GM12878 (cell line): ENCODE results near the gene AKT3. TPM values are rescaled to one million over a fixed set of nuclear protein-coding genes. Genes with fewer than 3 reads are reported as not detected.

Experiments
- ATAC-seq: fragments of 200-7000 bp; cut with Tn5 transposase; 3 replicates; pipeline ENCODE4 v1.9.1; 2020; ENCODE audit warnings: mild to moderate bottlenecking, moderate library complexity
- BruUV-seq: library from RNA; stranded (reverse); fragments of 400-500 nt; replicated peaks from 2 replicates; lab custom pipeline; 2021; lab: Mats Ljungman, UMichigan
- CTCF ChIA-PET: fragments of 300-600 bp; sonication (Branson Sonifier 250); formaldehyde crosslinking; extraction: SDS; loops from one replicate; lab custom pipeline; 2021; ENCODE audit warnings: inconsistent platforms; lab: Yijun Ruan, JAX
- POLR2A ChIA-PET: fragments of 350-600 bp; formaldehyde crosslinking; extraction: SDS; loops from one replicate; lab custom pipeline; 2021; ENCODE audit warnings: inconsistent platforms; lab: Charles Lee
- RAD21 ChIA-PET: fragments of 300-600 bp; sonication (Branson Sonifier 250); formaldehyde crosslinking; loops from one replicate; lab custom pipeline; 2023; ENCODE audit warnings: antibody characterized with exemption; ENCODE audit not compliant: unreplicated experiment; lab: Charles Lee
- SMC1A ChIA-PET: fragments of 300-600 bp; sonication (Branson Sonifier 250); formaldehyde crosslinking; loops from one replicate; lab custom pipeline; 2023; ENCODE audit not compliant: unreplicated experiment, uncharacterized antibody; lab: Charles Lee
- DNase-seq: peaks from one replicate; pipeline ENCODE4 v3.0.0-alpha.2; 2011; ENCODE audit warnings: low read depth, low spot score
- FAIRE-seq: peaks from 3 replicates; lab custom pipeline; 2011; peaks lifted over from hg19 to GRCh38; lab: Jason Lieb, UNC
- H2AFZ ChIP-seq: 2 replicates; pipeline ENCODE4 v1.6.0; 2011; ENCODE audit warnings: low read depth, low read length, control low read depth; ENCODE audit not compliant: control insufficient read depth
- H3K27ac ChIP-seq: 2 replicates; pipeline ENCODE4 v1.5.1; 2011; ENCODE audit warnings: control low read depth; ENCODE audit not compliant: control insufficient read depth, insufficient read depth
- H3K27me3 ChIP-seq, 2 experiments: replicated peaks in 1 of 2; 2 replicates each; pipeline versions ENCODE4 v1.6.0 to v1.6.1; 2011; ENCODE audit warnings: low read length in 1 of 2; ENCODE audit not compliant: control insufficient read depth in 2 of 2, insufficient read depth in 2 of 2
- H3K36me3 ChIP-seq, 2 experiments: 2 replicates each; pipeline ENCODE4 v1.5.1; 2011; ENCODE audit warnings: low read length in 1 of 2; ENCODE audit not compliant: control insufficient read depth in 2 of 2, insufficient read depth in 2 of 2
- H3K4me1 ChIP-seq: 2 replicates; pipeline ENCODE4 v1.6.1; 2011; ENCODE audit warnings: mild to moderate bottlenecking, low read length, moderate library complexity, mixed read lengths; ENCODE audit not compliant: control insufficient read depth, insufficient read depth
- H3K4me2 ChIP-seq: 2 replicates; pipeline ENCODE4 v1.6.0; 2011; ENCODE audit warnings: control low read depth; ENCODE audit not compliant: control insufficient read depth, insufficient read depth
- H3K4me3 ChIP-seq: fragments of 200-600 bp; sonication (generic); 2 replicates; pipeline ENCODE4 v1.5.1; 2016
- H3K79me2 ChIP-seq: 2 replicates; pipeline ENCODE4 v1.6.0; 2011; ENCODE audit warnings: low read length; ENCODE audit not compliant: control insufficient read depth, insufficient read depth
- H3K9ac ChIP-seq: 2 replicates; pipeline ENCODE4 v1.8.0; 2011; ENCODE audit warnings: low read length, control low read depth, mixed read lengths; ENCODE audit not compliant: control insufficient read depth, insufficient read depth
- H3K9me3 ChIP-seq: replicated peaks from 3 replicates; pipeline ENCODE4 v1.5.1; 2011; ENCODE audit warnings: mild to moderate bottlenecking, low read length; ENCODE audit not compliant: control insufficient read depth, insufficient read depth
- H4K20me1 ChIP-seq: 2 replicates; pipeline ENCODE4 v1.6.0; 2011; ENCODE audit not compliant: control insufficient read depth, insufficient read depth
- BCLAF1 ChIP-seq: fragments of 450-650 bp; IDR thresholded peaks from 2 replicates; pipeline ENCODE4 v1.6.1; 2017; ENCODE audit warnings: antibody characterized with exemption, mild to moderate bottlenecking, moderate library complexity
- E2F4 ChIP-seq: IDR thresholded peaks from 2 replicates; pipeline ENCODE4 v1.6.1; 2012; ENCODE audit warnings: low read depth, low read length, improper control_type of control experiment
- EP300 ChIP-seq, 2 experiments: fragments of 150-350 bp in 1 of 2; IDR thresholded peaks; 2 replicates each; pipeline ENCODE4 v1.6.1; 2011 to 2012; ENCODE audit warnings: low read depth in 2 of 2, low read length in 2 of 2, borderline replicate concordance in 1 of 2, improper control_type of control experiment in 1 of 2, inconsistent platforms in 1 of 2; ENCODE audit not compliant: control insufficient read depth in 1 of 2
- HDAC2 ChIP-seq: fragments of 200-600 bp; sonication (generic); IDR thresholded peaks from 2 replicates; pipeline ENCODE4 v1.6.1; 2017
- IRF4 ChIP-seq: IDR thresholded peaks from 2 replicates; pipeline ENCODE4 v1.6.1; 2011; ENCODE audit warnings: low read depth, low read length
- JUNB ChIP-seq: IDR thresholded peaks from 2 replicates; pipeline ENCODE4 v1.6.1; 2016; ENCODE audit warnings: antibody characterized with exemption, mild to moderate bottlenecking
- KDM1A ChIP-seq: fragments of 200-600 bp; sonication (generic); IDR thresholded peaks from 2 replicates; pipeline ENCODE4 v1.6.1; 2016; ENCODE audit warnings: borderline replicate concordance
- LARP7 ChIP-seq: fragments of 450-650 bp; IDR thresholded peaks from 2 replicates; pipeline ENCODE4 v1.6.1; 2017; ENCODE audit warnings: mild to moderate bottlenecking
- NRF1 ChIP-seq: conservative IDR thresholded peaks from 2 replicates; pipeline ENCODE4 v1.6.1; 2011; ENCODE audit warnings: mild to moderate bottlenecking, low read depth, low read length, improper control_type of control experiment
- SMAD1 ChIP-seq: fragments of 450-650 bp; IDR thresholded peaks from 2 replicates; pipeline ENCODE4 v1.6.1; 2018; ENCODE audit warnings: mild to moderate bottlenecking, low read depth; ENCODE audit not compliant: partially characterized antibody
- SUZ12 ChIP-seq: fragments of 200-600 bp; sonication (generic); IDR thresholded peaks from one replicate; pipeline ENCODE4 v1.6.1; 2018; ENCODE audit warnings: antibody characterized with exemption, mild to moderate bottlenecking; ENCODE audit not compliant: unreplicated experiment
- WRNIP1 ChIP-seq: IDR thresholded peaks from 2 replicates; pipeline ENCODE4 v1.6.1; 2011; ENCODE audit warnings: low read depth, low read length, improper control_type of control experiment, borderline replicate concordance
- ZNF24 ChIP-seq: fragments of 450-650 bp; IDR thresholded peaks from 2 replicates; pipeline ENCODE4 v1.6.1; 2017; ENCODE audit warnings: antibody characterized with exemption, mild to moderate bottlenecking
- WGBS: methylation state at CpG from one replicate; pipeline ENCODE4 v1.1.6; 2016; ENCODE audit warnings: low lambda C conversion rate; ENCODE audit not compliant: insufficient replicate concordance, insufficient coverage; ENCODE audit errors: missing lambda C conversion rate; 5-methylcytosine and 5-hydroxymethylcytosine counted together
- in situ Hi-C: fragments of 300-500 bp; cut with MboI; formaldehyde crosslinking; loops from 9 replicates; pipeline ENCODE4 v1.14.3; 2018; ENCODE audit warnings: mixed read lengths
- intact Hi-C: fragments of 100-400 bp; cut with micrococcal nuclease; formaldehyde crosslinking; loops from one replicate; pipeline ENCODE4 v1.14.2; 2022; ENCODE audit not compliant: unreplicated experiment
- polyA plus RNA-seq, 11 experiments: library from polyadenylated mRNA; depleted of rRNA in 4 of 11; unstranded in 6 of 11; stranded (reverse) in 5 of 11; fragments of >200 nt; fragmentation: Nextera tagmentation in 4 of 11; fragmentation: Illumina TruSeq in 1 of 11; extraction: Ambion mirVana in 4 of 11; extraction: Trizol in 1 of 11; gene quantifications; 1 replicate in 1 of 11; 2 replicates in 10 of 11; pipeline versions ENCODE4 v1.2.1 to v1.2.3, GENCODE V29; 2011 to 2016; ENCODE audit warnings: inconsistent platforms in 2 of 11, missing spikeins in 2 of 11, low read depth in 1 of 11
- total RNA-seq, 4 experiments: library from RNA; depleted of rRNA in 3 of 4; stranded (reverse); fragments of >200 nt in 3 of 4; fragmentation: Illumina TruSeq in 1 of 4; extraction: Trizol in 1 of 4; gene quantifications; 2 replicates each; pipeline versions ENCODE4 v1.2.1 to v1.2.3, GENCODE V29; 2013 to 2021
- TF ChIP-seq, protein P1 (sequence below): fragments of 150-350 bp; IDR thresholded peaks from 2 replicates; pipeline ENCODE4 v1.6.1; 2014; ENCODE audit warnings: mild to moderate bottlenecking, low read depth, low read length
- TF ChIP-seq, protein P2 (sequence below): fragments of 450-650 bp; formaldehyde crosslinking; IDR thresholded peaks from 2 replicates; pipeline ENCODE4 v1.5.0; 2022; ENCODE audit warnings: mild to moderate bottlenecking, missing genetic modification characterization

Gene AKT3
- total and polyA plus RNA-seq, 10 of the 15 experiments (the other 5 are each of a cell fraction or from before 2014, with no cell fraction given), result 0.03 to 0.56 (median 0.19) TPM

- H3K27me3 ChIP-seq, result no peaks in the 10 kb centered on the region
- FAIRE-seq (no peak), ATAC-seq (no peak), DNase-seq (no peak)
- intact Hi-C loops (no loop called here), in situ Hi-C loops (loop anchor here (10.0 kb wide), 1 partner anchor 398 kb away; no protein-coding TSS in a partner anchor)
- no peaks in the 10 kb centered on the region for H4K20me1 ChIP-seq
- H3K9me3 ChIP-seq, result no peaks in the 10 kb centered on the region
- no peak overlapping the region for H3K4me3 ChIP-seq
- no peak overlapping the region for H3K4me2 ChIP-seq
- H3K36me3 ChIP-seq, result no peaks in the 10 kb centered on the region
- no peak overlapping the region for H3K27ac ChIP-seq
- ChIA-PET CTCF (interaction anchor here (2.3 kb wide), 1 partner anchor 30 kb away, joined by 8 read pairs; no protein-coding TSS in a partner anchor), SMC1A (interaction anchor here (0.8 kb wide), 1 partner anchor 32 kb away, joined by 3 read pairs; no protein-coding TSS in a partner anchor), POLR2A (no interaction called here), RAD21 (interaction anchor here (0.6 kb wide), 1 partner anchor 94 kb away, joined by 3 read pairs; no protein-coding TSS in a partner anchor)
- 68% methylated on average over 4 of the region's 4 CpGs for WGBS
- BruUV-seq, result no TSS peak
- H2AFZ ChIP-seq, result no peak overlapping the region
- H3K79me2 ChIP-seq, result no peaks in the 10 kb centered on the region
- H3K9ac ChIP-seq, result no peak overlapping the region
- H3K4me1 ChIP-seq, result no peaks in the 10 kb centered on the region
- TF ChIP-seq WRNIP1, result no peak
- TF ChIP-seq EP300 (IDR thresholded peaks at IDR 0.05; ENCODE audit: borderline replicate concordance in 1 of 2, control insufficient read depth in 1 of 2, low read depth in 2 of 2, low read length in 2 of 2), result no peak
- TF ChIP-seq SMAD1, result no peak
- no peak for TF ChIP-seq IRF4
- no peak for TF ChIP-seq ZNF24
- TF ChIP-seq JUNB, result no peak
- TF ChIP-seq, protein P1, sequence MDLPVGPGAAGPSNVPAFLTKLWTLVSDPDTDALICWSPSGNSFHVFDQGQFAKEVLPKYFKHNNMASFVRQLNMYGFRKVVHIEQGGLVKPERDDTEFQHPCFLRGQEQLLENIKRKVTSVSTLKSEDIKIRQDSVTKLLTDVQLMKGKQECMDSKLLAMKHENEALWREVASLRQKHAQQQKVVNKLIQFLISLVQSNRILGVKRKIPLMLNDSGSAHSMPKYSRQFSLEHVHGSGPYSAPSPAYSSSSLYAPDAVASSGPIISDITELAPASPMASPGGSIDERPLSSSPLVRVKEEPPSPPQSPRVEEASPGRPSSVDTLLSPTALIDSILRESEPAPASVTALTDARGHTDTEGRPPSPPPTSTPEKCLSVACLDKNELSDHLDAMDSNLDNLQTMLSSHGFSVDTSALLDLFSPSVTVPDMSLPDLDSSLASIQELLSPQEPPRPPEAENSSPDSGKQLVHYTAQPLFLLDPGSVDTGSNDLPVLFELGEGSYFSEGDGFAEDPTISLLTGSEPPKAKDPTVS, result no peak
- no peak for TF ChIP-seq E2F4
- TF ChIP-seq NRF1, result no peak
- no peak for TF ChIP-seq KDM1A
- no peak for TF ChIP-seq BCLAF1
- TF ChIP-seq HDAC2, result no peak
- TF ChIP-seq SUZ12, result no peak
- no peak for TF ChIP-seq LARP7
- TF ChIP-seq, protein P2, sequence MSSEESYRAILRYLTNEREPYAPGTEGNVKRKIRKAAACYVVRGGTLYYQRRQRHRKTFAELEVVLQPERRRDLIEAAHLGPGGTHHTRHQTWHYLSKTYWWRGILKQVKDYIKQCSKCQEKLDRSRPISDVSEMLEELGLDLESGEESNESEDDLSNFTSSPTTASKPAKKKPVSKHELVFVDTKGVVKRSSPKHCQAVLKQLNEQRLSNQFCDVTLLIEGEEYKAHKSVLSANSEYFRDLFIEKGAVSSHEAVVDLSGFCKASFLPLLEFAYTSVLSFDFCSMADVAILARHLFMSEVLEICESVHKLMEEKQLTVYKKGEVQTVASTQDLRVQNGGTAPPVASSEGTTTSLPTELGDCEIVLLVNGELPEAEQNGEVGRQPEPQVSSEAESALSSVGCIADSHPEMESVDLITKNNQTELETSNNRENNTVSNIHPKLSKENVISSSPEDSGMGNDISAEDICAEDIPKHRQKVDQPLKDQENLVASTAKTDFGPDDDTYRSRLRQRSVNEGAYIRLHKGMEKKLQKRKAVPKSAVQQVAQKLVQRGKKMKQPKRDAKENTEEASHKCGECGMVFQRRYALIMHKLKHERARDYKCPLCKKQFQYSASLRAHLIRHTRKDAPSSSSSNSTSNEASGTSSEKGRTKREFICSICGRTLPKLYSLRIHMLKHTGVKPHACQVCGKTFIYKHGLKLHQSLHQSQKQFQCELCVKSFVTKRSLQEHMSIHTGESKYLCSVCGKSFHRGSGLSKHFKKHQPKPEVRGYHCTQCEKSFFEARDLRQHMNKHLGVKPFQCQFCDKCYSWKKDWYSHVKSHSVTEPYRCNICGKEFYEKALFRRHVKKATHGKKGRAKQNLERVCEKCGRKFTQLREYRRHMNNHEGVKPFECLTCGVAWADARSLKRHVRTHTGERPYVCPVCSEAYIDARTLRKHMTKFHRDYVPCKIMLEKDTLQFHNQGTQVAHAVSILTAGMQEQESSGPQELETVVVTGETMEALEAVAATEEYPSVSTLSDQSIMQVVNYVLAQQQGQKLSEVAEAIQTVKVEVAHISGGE, result no peak
Measured at GRCh38 chr1:243742819-243743218, 107.2 kb downstream of the AKT3 start.
